Measurements from ENCODE around the gene SGCE.

Gene SGCE

GRCh38 chr7:94620703-94621118, 35.2 kb downstream of the SGCE start:
- DNase-seq = no peak

DNA sequence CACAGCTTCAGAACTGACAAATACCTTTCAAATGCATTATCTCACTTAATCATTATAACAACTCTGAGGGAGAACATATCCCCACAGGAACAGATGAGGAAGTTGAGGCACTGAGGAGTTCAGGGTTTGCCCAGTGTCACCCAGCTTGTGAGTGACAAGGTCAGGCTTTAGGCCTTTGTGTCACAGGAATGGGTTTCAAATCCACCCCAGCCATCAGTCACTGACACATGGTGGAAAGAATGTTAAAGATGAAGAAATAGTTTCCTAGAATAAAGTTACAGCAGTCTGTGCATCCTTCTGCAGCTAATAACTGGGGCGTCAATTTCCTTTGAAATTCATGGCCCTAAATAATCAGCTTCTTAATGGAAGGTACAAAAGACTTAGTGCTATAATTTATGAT, 37.8 kb downstream of the SGCE start:
- no peak for DNase-seq

DNA sequence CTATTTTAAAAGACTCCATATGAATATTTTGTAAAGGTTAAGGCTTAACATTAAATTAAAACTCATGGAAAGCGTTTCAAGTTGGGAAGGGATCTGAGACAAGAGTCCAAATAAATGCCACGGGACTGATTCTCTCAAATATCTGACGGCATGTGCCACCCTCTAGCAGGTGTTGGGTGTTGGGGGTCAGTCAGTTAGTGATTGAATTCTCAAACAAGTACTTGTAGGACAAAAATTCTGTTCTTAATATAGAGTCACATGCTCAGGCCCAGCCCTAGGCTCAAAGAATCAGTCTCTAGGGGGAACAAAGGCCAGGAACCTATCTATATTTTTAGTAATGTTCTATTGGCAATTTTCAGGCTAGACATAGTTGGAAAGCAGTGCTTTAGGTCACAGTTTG, 39.1 kb downstream of the SGCE start:
- no peak for DNase-seq

DNA sequence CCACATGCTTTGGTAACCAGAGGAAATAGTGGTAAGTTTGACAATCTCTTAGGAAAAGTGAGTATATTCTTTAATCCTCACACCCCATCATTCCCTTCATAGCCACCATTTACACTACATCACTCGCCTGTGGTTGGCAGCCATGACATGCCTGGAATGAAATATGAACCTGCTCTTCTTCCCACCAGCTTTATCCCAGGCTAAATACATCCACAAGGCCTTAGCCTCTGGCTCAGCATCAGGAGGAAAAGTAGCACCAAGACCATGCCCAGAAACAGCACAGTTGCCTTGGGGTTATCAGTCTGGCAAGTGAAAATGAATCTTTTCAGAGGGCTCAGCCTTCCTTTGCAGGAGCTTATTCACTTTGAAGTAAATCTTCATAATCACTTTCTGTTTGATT, 40.3 kb downstream of the SGCE start:
- DNase-seq = no peak

DNA sequence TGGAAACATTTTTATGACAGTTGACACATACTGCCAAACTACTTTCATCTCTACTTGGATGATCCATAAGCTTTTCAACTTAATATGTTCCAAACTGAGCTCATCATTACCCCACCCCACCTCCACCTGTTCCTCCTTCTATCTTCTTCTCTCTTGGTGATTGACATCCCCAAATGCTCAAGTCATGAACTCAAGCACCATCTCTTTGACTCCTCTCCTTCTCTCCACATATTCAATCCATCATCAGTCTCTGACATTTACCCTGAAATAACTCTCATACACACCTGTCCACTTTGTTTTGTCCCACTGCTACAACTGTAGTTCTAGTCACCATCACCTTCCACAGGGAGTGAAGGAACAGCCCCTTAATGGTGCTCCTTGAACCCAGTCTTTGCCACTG, 43.3 kb downstream of the SGCE start:
- no peak for DNase-seq

GRCh38 chr7:94612253-94612652, 43.7 kb downstream of the SGCE start:
- no peak for DNase-seq

DNA sequence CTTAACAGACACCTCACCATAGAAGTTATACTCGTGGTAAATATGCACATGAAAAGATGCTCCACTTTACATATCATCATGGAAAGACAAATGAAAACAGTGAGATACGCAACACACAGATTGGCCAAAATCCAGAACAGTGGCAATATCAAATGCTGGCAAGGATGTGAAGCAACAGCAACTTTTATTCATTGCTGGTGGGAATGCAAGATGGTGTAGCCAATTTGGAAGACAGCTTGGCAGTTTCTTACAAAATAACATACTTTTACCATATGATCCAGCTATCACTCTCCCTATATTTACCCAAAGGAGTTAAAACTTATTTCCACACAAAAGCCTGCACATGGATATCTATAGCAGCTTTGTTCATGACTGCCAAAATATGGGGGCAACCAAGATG, 46.4 kb downstream of the SGCE start:
- no peak for DNase-seq

DNA sequence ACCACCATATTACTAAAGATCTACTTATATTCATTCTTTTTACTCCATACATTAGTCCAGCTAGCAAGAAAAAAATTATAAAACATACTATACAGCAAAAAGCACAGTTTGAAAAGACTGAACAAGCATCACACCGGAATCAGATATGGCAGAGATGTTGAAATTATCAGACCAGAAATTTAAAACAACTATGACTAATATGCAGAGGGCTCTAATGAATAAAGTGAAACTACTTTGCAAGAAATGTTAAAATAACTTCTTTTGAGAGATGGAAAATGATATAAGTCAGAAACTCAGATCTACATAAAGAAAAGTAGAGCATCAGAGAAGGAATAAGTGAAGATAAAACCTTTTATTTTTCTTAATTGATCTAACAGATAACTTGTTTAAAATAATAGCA, 50.9 kb downstream of the SGCE start:
- DNase-seq = no peak

- DNase-seq = no peak
Measured at GRCh38 chr7:94602181-94602580, 53.8 kb downstream of the SGCE start.

DNA sequence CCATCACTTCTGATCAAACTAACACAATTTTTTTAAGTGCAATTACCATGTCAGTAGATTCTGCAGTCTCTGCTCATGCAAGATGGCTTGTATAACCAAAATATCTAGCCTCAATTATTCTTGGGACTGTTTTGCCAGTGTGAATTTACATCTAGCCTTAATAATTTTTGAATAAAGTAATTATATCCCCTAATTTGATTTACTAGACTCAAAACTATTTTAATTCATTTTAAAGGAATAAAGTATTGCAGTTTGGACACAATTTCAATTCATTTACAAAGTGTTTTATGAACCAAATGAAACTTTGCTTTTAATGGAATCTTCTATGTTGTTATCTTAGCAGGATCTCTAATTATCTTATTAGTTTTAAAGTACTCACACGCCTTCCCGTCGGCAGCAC, 55.7 kb downstream of the SGCE start:
- no peak for DNase-seq

- no peak for DNase-seq
Measured at GRCh38 chr7:94595717-94596116, 60.2 kb downstream of the SGCE start.

GRCh38 chr7:94594882-94595281, 61.1 kb downstream of the SGCE start:
- DNase-seq = no peak

GRCh38 chr7:94591176-94591575, 64.8 kb downstream of the SGCE start:
- no peak for DNase-seq

GRCh38 chr7:94590526-94591162, 65.3 kb downstream of the SGCE start:
- DNase-seq = no peak

GRCh38 chr7:94588075-94588474, 67.9 kb downstream of the SGCE start:
- DNase-seq = no peak

DNA sequence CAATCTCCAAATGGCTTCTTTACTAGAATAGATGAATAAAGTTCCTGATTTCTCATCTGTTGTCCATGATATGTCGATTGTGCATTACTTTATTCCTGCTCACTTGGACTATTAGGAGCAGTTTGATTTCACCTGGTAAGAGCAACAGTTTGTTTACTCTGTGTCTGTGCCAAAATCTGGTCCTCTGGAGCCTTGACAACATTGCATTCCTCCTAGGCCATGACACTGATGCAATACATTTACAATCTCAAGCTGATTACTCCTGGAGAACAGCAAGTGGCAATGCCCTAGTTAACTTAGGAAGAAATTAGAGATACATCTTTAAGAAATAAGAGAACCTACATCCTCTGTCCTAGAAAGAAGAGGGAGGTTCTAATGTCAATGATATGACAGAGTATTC, 71.8 kb downstream of the SGCE start:
- peak; percentile 28 for DNase-seq

DNA sequence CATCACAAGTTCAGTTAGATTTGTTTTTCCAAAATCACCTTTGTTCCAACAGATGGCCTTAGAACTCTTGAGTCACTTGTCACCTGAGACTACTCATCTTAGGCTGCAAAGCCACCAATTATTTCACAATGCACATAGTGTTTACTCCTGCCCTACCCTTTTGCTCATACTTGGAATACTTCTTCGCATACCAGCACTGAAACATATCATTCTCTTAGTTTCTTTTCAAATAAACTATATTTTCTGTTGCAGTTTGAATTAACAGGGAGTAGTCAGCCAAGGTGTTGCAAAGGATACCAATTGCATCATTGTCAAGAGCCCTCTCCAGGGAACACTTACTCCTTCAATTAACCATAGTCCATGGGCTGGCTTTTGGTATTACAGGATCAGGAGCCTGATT, 75.3 kb downstream of the SGCE start:
- DNase-seq = no peak

GRCh38 chr7:94579470-94579869, 76.5 kb downstream of the SGCE start:
- DNase-seq = no peak

- no peak for DNase-seq
Measured at GRCh38 chr7:94578614-94579013, 77.3 kb downstream of the SGCE start.

DNA sequence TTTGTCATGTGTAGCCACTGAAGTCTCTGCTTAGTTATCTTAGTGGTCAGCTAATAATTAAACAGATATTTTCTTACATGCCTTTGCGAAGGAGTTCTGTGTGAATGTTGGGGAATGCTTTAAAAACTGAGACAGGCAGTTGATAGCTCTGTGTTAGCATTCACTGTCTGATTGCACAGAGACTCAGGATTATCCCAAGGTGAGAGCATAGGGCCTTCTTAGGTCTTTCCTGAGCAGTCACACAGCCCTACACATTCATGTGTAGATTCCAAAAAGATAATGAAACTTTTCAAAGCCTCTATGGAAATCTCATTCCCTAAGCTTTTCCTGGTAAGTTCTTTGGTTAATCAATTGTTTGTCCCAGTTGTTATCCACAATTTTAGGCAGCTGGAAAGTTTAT, 78.6 kb downstream of the SGCE start:
- no peak for DNase-seq

DNA sequence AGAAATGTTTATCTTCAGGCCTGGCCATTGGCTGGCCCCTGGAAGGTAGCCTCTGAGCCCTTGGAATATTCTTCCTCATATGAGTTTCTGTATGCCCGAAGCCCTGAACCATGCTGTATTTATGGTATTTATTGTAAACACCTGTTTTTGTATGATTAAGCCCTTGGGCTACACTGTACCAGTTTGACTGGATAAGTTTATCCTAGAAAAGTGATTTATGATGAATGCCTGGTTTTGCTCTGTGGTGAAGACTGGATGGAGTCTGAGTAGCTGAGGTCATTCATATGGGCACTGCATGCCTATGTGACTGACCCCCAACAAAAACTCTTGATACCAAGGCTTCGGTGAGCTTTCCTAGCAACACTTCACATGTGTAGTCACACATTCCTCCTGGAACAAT, 79.6 kb downstream of the SGCE start:
- no peak for DNase-seq

- no peak for DNase-seq
Measured at GRCh38 chr7:94575646-94576045, 80.3 kb downstream of the SGCE start.

GRCh38 chr7:94571816-94572215, 84.1 kb downstream of the SGCE start:
- DNase-seq = no peak

GRCh38 chr7:94567396-94567795, 88.5 kb downstream of the SGCE start:
- no peak for DNase-seq

- DNase-seq = no peak
Measured at GRCh38 chr7:94565247-94565894, 90.6 kb downstream of the SGCE start.

Measured in NCI-H1105 (cell line).